Neural cell (in vitro differentiated cells): ENCODE measurements around the gene PTPN22.

Experiments used
- CTCF ChIP-seq: fragments of 450-650 bp; IDR thresholded peaks from 2 replicates; pipeline ENCODE4 v1.5.1; 2014; ENCODE audit warnings: antibody characterized with exemption, mild to moderate bottlenecking, moderate library complexity; ENCODE audit not compliant: poor library complexity, severe bottlenecking
- REST ChIP-seq: IDR thresholded peaks from 2 replicates; pipeline ENCODE4 v1.6.1; 2012; ENCODE audit warnings: borderline replicate concordance
- TAF1 ChIP-seq: IDR thresholded peaks from 2 replicates; pipeline ENCODE4 v1.6.1; 2012; ENCODE audit warnings: low read depth

DNA sequence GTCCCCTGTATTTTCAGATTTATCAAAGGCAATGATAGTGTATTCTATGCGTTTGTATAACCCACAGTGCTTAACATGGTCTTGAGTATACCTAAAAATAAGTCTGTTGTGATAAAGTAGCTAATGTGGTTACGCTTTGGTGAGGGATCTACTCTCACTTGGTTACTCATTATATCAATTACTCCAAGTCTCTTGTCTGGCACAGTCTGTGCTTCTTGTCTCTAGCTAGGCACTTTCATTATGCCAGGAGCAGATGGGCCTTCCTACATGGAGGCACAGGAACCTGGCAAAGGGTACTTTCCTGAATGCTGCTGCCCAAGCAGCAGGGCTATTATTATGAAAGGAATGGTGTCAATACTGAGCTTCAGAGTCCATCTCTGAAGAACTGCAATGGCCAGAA, 4.2 kb upstream of the PTPN22 start:
- TF ChIP-seq REST (no peak), TAF1 (no peak), CTCF (no peak)
